ENCODE measurements around the gene PTPRN2.

GRCh38 chr7:158236400-158236799 lies 351.2 kb downstream of the PTPRN2 start:
- TF ChIP-seq CTCF (IDR thresholded peaks at IDR 0.05) (no peak), POLR2A (IDR thresholded peaks at IDR 0.05) (no peak), EP300 (IDR thresholded peaks at IDR 0.05) (no peak), POLR2AphosphoS5 (IDR thresholded peaks at IDR 0.05) (no peak)
